HL-60 (cell line): ENCODE measurements around the gene ZNF598.

Experiments
- POLR2AphosphoS5 ChIP-seq: IDR thresholded peaks from 2 replicates; pipeline ENCODE4 v1.6.1; 2012; ENCODE audit warnings: low read depth
- TF ChIP-seq, protein P1 (sequence below): IDR thresholded peaks from one replicate; pipeline ENCODE4 v1.5.1; 2011; ENCODE audit warnings: low read length, control low read depth, inconsistent platforms; ENCODE audit not compliant: insufficient read depth

DNA sequence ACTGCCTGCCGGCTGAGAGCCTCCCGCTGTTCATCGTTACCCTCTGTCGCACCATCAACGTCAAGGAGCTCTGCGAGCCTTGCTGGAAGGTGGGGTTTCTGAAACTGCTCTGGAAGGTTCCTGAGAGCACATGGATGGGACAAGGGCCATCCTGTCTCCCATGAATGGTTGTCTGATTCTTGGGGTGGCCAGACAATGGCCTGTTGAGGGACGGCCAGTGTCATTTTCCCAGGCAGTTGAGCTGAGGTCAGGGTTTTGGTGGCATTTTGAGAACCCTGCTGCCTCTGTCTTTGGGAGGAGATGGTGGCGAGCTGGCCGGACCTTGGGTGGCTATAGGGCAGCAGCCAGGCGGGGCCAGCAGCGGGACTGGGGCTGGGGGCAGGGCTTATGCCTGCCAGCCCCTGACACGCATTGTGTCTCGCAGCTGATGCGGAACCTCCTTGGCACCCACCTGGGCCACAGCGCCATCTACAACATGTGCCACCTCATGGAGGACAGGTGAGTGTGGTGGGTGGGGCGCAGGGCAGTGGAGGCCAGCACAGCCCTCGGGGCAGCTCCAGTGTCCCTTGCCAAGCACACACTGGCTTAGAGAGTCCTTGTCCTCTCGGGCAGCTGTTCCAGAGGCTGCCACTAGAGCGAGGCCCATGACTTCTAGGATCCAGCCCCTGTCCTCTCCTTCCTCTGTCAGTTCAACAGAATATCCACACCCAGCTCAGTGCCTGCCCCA is 47.2 kb upstream of the ZNF598 start:
- TF ChIP-seq, protein P1, sequence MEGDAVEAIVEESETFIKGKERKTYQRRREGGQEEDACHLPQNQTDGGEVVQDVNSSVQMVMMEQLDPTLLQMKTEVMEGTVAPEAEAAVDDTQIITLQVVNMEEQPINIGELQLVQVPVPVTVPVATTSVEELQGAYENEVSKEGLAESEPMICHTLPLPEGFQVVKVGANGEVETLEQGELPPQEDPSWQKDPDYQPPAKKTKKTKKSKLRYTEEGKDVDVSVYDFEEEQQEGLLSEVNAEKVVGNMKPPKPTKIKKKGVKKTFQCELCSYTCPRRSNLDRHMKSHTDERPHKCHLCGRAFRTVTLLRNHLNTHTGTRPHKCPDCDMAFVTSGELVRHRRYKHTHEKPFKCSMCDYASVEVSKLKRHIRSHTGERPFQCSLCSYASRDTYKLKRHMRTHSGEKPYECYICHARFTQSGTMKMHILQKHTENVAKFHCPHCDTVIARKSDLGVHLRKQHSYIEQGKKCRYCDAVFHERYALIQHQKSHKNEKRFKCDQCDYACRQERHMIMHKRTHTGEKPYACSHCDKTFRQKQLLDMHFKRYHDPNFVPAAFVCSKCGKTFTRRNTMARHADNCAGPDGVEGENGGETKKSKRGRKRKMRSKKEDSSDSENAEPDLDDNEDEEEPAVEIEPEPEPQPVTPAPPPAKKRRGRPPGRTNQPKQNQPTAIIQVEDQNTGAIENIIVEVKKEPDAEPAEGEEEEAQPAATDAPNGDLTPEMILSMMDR = no peak
- TF ChIP-seq POLR2AphosphoS5 = no peak
